Measurements from ENCODE around the gene BLTP2. TPM values are rescaled to one million over a fixed set of nuclear protein-coding genes. Genes with fewer than 3 reads are reported as not detected.

BLTP2 gene
- total and polyA plus RNA-seq, 2 experiments from 2014 or later, result 40.1 to 82.4 TPM

DNA sequence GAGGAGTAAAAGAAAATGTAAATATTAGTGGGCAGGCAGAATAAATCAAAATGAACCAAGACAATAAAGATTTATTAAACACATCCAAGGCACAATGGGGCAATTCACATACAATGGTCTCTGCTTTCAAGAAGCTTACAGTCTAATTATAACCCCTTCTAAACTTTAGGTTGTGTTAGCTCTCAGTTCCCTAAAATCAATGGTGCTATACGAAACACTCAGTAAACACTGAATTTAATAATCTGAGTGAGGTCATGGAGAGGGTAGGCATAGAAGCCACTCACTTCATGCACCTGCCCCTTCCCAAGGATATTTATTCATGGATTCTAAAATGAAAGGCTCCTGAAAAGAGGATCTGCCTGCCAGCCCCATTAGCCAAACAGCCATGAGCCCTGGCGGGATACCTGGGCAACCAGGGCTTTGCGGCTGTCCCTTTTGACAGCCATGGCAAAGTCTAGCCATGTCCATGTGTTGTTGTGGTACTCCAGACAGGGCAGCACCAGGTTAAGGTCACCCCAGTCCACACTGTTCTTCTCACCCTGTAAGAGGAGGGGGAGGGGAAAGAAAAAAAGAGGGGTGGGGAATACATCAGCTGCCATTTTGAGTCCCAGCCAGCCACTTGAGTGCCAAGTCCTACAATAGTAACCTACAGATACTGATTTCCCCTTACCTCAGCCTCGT is 29.6 kb downstream of the BLTP2 start:
- H3K27ac ChIP-seq, result no peak overlapping the region
- H4K20me1 ChIP-seq (ENCODE audit: insufficient read depth, poor library complexity, severe bottlenecking), result no peaks in the 10 kb centered on the region
- H3K9me3 ChIP-seq (ENCODE audit: low read depth), result no peaks in the 10 kb centered on the region
- H3K36me3 ChIP-seq (replicated peaks; ENCODE audit: insufficient read depth, low read depth), result no peaks in the 10 kb centered on the region
- no peaks in the 10 kb centered on the region for H3K9me2 ChIP-seq (replicated peaks; ENCODE audit: insufficient read depth)
- no peak overlapping the region for H3K4me2 ChIP-seq
- no peak overlapping the region for H2AFZ ChIP-seq
- 97% methylated on average over 4 of the region's 4 CpGs for WGBS (ENCODE audit: low lambda C conversion rate, missing lambda C conversion rate)
- no peaks in the 10 kb centered on the region for H3K27me3 ChIP-seq
- TF ChIP-seq, protein P1, sequence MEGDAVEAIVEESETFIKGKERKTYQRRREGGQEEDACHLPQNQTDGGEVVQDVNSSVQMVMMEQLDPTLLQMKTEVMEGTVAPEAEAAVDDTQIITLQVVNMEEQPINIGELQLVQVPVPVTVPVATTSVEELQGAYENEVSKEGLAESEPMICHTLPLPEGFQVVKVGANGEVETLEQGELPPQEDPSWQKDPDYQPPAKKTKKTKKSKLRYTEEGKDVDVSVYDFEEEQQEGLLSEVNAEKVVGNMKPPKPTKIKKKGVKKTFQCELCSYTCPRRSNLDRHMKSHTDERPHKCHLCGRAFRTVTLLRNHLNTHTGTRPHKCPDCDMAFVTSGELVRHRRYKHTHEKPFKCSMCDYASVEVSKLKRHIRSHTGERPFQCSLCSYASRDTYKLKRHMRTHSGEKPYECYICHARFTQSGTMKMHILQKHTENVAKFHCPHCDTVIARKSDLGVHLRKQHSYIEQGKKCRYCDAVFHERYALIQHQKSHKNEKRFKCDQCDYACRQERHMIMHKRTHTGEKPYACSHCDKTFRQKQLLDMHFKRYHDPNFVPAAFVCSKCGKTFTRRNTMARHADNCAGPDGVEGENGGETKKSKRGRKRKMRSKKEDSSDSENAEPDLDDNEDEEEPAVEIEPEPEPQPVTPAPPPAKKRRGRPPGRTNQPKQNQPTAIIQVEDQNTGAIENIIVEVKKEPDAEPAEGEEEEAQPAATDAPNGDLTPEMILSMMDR (IDR thresholded peaks at IDR 0.05; ENCODE audit: poor library complexity), result no peak
- TF ChIP-seq EZH2 (IDR thresholded peaks at IDR 0.05; ENCODE audit: borderline replicate concordance) (no peak), EZH2phosphoT487 (IDR thresholded peaks at IDR 0.05; ENCODE audit: low read depth, severe bottlenecking, unreplicated experiment) (no peak)
- no peak overlapping the region for H3K4me3 ChIP-seq
- H3K4me1 ChIP-seq (ENCODE audit: insufficient read depth), result no peaks in the 10 kb centered on the region
- DNase-seq (ENCODE audit: low spot score), result no peak
- no peaks in the 10 kb centered on the region for H3K79me2 ChIP-seq

DNA sequence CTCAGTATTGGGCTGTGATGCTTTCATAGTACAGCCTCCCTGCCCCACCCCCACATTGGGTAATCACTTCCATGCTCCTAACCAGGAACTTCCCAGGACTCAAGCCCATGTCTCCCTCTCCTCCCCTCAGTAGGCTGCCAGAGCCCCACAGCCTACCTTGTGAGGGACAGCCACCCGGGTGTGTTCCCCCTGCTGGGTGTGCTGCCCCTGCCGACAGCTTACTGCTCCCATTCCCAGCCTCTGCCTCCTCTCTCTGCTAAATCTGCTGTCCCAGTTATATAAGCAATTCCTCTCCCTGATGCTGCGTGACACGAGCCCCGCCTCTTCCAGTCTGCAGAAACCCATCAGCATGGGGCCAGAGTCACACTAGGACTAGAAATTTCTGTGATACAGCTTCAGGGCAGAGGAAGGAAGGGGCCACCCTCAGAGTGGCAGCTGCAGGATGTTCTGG is 31.0 kb downstream of the BLTP2 start, which contains the start of gene RSKR:
RSKR (minus strand) TSS at position 255 of the 451 bp plus-strand sequence; CDS start at position 231, 24 bp downstream.
- Histone ChIP-seq H3K79me2 (no peaks in the 10 kb centered on the region), H3K36me3 (replicated peaks; ENCODE audit: insufficient read depth, low read depth) (no peaks in the 10 kb centered on the region), H2AFZ (no peak within 1 kb of the TSS), H3K27ac (no peak within 1 kb of the TSS), H4K20me1 (ENCODE audit: insufficient read depth, poor library complexity, severe bottlenecking) (no peaks in the 10 kb centered on the region), H3K4me3 (no peak within 1 kb of the TSS), H3K4me1 (ENCODE audit: insufficient read depth) (no peaks in the 10 kb centered on the region), H3K27me3 (no peaks in the 10 kb centered on the region), H3K9me2 (replicated peaks; ENCODE audit: insufficient read depth) (no peaks in the 10 kb centered on the region), H3K9me3 (ENCODE audit: low read depth) (no peaks in the 10 kb centered on the region), H3K4me2 (no peak within 1 kb of the TSS)
- TF ChIP-seq, protein P1 (IDR thresholded peaks at IDR 0.05; ENCODE audit: poor library complexity), result no peak
- no peak for TF ChIP-seq EZH2 (IDR thresholded peaks at IDR 0.05; ENCODE audit: borderline replicate concordance)
- no peak for TF ChIP-seq EZH2phosphoT487 (IDR thresholded peaks at IDR 0.05; ENCODE audit: low read depth, severe bottlenecking, unreplicated experiment)
- no peak for DNase-seq (ENCODE audit: low spot score)
- 85% methylated on average over 5 of the region's 5 CpGs for WGBS (ENCODE audit: low lambda C conversion rate, missing lambda C conversion rate)

DNA sequence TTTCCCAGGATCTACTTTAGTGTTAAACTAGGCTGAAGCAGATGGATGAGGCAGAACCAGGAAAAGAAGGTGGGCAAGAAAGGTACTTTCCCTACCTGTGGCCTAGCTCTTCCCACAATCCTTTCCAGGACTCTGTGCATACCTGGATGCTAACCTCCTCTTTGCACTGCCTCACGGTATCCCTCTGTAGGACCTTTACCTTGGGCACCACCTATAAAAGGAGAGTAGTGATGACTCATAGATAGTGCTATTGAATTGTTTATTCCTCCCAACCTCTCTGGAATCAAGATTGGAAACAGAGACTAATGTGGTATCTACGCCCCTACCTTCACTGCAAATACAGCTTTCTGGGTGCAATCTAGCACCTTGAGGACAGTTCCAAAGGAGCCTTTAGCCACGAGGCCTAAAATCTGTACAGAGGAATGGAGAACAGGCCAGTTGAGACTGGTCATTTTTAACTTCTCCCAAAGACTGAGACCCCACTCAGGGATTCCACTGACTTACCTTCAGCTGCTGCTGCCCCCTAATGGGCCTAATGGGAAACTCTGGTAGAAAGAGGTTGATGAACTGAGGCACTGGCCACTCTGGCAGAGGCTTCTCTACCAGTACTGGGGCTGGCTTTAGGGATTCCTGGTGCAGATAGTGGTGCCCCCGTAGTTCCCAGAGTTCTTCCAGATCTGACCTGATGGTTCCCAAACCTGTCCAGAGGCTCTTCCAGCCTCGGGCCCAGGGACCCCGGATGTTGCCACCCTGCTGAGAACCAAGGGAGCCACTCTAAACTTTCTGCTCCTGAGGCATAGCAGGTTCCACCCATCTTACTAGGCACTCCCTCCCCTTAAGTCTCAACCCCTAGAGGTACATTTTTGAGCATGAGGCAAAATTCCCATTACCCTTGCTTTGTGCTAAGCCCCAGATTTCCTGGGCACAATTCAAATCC is 31.8 kb downstream of the BLTP2 start:
- H3K9me3 ChIP-seq (ENCODE audit: low read depth), result no peaks in the 10 kb centered on the region
- H3K4me3 ChIP-seq, result no peak overlapping the region
- H3K27me3 ChIP-seq, result no peaks in the 10 kb centered on the region
- H2AFZ ChIP-seq, result no peak overlapping the region
- peak; percentile 65 for DNase-seq (ENCODE audit: low spot score)
- H4K20me1 ChIP-seq (ENCODE audit: insufficient read depth, poor library complexity, severe bottlenecking), result no peaks in the 10 kb centered on the region
- no peaks in the 10 kb centered on the region for H3K36me3 ChIP-seq (replicated peaks; ENCODE audit: insufficient read depth, low read depth)
- no peaks in the 10 kb centered on the region for H3K79me2 ChIP-seq
- no peaks in the 10 kb centered on the region for H3K4me1 ChIP-seq (ENCODE audit: insufficient read depth)
- TF ChIP-seq, protein P1 (IDR thresholded peaks at IDR 0.05; ENCODE audit: poor library complexity), result peak; percentile 67
- TF ChIP-seq EZH2 (IDR thresholded peaks at IDR 0.05; ENCODE audit: borderline replicate concordance) (no peak), EZH2phosphoT487 (IDR thresholded peaks at IDR 0.05; ENCODE audit: low read depth, severe bottlenecking, unreplicated experiment) (no peak)
- H3K27ac ChIP-seq, result no peak overlapping the region
- H3K9me2 ChIP-seq (replicated peaks; ENCODE audit: insufficient read depth), result no peaks in the 10 kb centered on the region
- WGBS (ENCODE audit: low lambda C conversion rate, missing lambda C conversion rate), result 77% methylated on average over 6 of the region's 6 CpGs
- no peak overlapping the region for H3K4me2 ChIP-seq
